HG02840 (cell line): ENCODE results near the gene SMAD2.
"Not testable (repeated sequence)": the region's sequence is repeated elsewhere in the genome, so short reads cannot be mapped to it uniquely, and the experiment has no call there.

Source experiments
- ATAC-seq: cut with Tn5 transposase; IDR thresholded peaks from one replicate; pipeline ENCODE4 v1.9.1; 2021; ENCODE audit warnings: mild to moderate bottlenecking, moderate library complexity, moderate number of reproducible peaks; ENCODE audit not compliant: unreplicated experiment, low FRiP score

The SMAD2 gene

DNA sequence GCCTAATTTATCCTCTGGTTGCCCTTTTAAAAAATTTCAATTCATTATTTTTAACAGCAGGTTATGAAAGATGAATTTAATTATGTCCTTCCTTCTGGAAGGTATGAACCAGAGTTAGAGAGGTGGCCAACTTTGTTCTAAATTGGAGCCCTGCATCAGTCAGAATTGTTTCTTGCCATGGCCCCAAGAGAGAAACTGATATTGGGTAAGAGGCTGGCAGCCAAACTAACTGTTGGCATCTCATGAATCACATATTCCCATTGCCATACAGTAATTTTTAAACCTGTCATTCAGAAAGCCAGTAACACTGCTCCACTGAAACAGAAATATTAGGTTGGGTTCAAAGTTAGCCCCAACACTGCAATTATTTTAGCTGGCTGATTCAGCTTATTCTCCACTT lies 67.4 kb downstream of the SMAD2 start:
- no peak for ATAC-seq

DNA sequence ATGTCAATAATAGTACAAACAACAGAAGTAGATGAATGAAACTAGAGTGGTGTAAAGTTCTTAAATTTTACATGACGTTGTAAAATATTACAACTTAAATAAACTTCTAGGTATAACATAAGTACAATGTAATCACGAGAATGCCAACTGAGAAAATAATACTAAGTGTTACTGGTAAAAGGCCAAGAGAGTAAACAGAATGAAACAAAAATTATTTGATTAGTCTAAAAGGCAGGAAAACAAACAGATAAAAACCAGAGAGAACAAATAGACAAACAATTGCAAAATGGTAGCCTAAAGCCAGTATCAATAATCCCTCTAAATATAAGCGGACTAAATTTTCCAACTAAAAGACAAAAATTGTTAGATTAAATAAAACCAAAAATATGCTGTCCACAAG lies 71.9 kb downstream of the SMAD2 start:
- ATAC-seq, result no peak

DNA sequence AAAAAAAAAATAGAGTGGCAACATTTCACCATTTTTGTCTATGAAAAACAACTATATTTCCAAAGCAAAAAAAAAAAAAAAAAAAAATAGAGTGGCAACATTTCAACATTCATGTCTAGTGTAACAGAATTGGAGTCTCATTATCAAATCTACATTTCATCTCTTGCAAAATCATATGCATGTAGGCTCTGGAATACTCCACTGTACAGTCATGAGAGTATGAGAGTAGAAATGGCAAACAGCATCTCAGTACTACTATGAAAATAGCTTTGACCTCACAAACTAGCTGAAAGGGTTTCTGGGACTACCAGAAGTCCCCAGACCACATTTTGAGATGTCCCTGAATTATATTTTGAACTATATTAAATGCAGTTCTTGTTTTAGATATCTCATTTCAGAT lies 82.8 kb downstream of the SMAD2 start:
- ATAC-seq, result no peak

DNA sequence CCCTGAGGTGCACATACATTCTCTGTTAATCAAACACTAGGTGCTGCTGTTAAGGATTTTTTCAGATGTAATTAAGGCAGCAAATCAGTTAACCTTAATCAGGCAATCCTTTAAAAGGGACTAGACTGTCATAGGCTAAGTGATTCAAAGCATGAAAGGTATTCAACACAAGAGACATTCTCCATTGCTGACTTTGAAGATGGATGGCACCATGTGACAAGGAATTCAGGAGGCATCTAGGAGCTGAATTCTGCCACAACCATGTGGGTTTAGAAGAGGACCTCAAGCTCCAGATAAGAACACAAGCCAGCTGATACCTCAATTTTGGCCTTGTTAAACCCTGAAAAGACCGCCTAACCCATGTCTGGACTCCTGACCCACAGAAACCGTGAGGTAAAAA lies 84.0 kb downstream of the SMAD2 start:
- ATAC-seq, result no peak

DNA sequence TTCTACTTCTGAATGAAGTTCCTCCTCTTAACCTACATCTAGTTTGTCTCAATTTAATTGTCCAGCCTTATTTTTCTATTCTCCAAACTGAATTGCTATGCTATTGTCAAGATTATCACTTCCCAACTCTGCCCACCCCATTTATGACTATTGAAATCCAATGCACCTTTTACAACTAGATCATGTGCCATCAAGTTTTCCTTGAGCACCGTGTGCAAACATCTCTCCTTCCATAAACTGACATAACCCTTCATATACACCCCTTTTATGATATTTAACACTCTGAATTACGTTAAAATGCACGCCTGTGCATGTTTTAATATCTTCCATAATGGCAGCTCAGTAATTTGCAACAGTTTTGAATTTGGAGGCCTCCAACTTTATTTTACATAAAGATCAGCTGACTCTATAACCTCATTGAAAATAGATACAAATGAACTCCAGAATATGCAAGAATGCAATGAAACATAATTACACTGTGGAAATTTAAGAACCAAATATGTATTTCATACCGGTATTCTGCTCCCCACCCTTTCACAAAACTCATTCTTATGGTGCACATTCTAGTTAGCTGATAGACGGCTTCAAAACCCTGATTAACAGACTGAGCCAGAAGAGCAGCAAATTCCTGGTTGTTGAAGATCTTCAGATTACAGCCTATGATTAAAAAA lies 85.5 kb downstream of the SMAD2 start:
- ATAC-seq, result no peak

DNA sequence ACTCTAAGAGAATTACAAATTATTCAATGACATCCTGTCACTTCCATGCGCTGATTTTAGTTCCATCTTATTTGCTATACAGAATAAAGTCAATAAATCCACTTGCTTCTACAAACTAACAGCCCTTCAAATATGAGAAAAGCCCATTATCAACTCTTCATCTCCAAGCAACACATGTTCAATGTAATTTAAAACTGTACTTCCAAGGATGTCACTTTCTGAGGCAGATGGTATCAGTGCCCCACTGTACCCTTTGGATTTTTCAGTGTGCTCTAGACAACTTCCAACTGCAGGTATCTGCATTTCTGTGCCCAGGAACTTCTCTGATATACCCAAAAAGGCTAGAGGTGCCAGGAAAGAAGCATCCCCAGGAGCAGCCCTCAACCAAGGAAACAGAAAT lies 87.6 kb downstream of the SMAD2 start:
- no peak for ATAC-seq

DNA sequence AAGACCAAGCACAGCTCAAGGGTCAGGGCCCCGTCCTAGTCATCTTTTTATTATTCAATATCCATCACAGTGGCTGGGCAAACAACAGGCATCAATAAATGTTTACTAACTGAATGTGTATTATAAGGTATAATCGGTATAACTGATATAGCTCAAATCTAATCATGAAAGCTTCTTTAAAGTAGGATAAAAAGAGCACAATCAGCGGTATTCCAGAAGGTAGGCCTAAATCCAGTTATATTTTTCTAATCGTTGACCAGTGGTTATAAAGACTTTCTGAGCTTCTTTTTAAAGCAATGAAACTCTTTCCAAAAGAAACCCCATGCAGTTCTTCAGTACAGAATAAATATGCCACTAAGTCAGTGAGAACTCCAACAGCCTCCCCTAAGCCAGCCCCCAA lies 92.1 kb downstream of the SMAD2 start:
- ATAC-seq, result no peak

DNA sequence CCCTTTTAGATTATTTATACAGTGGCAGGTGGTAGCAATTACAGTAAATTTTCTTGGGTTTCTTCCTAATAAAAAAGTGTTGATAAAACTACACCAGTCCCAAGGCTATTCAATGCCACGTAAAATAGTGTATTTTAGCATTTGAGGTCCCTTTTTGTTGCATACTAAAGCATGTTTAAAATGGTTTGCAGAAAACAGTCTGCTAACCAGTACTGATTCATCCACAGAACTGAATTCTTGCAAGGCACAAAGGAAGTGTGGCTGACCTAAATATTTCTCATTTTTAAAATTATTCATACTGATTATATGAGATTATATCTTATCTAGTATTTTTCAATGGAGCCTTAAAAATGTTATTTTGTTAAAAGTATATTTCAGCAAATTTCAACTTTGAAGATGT lies 98.1 kb downstream of the SMAD2 start:
- ATAC-seq, result no peak

DNA sequence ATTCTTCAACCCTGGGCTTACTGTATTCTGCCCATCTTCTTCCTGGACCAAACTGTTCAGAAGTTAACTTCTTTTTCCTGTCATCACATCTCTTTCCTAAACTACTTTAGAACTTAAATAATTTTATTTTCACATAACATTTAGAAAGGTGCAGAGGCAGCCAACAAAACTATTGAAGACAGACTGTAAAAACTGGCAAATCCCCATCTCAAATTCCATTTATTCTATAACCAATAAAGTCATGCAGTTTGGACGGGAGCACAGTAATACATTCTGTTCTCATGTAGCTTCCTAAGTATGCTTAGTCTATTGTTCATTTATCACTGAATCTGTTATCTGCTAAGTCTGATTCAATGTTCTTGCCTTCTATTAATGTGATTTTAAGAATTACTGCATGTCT lies 99.1 kb downstream of the SMAD2 start:
- no peak for ATAC-seq

DNA sequence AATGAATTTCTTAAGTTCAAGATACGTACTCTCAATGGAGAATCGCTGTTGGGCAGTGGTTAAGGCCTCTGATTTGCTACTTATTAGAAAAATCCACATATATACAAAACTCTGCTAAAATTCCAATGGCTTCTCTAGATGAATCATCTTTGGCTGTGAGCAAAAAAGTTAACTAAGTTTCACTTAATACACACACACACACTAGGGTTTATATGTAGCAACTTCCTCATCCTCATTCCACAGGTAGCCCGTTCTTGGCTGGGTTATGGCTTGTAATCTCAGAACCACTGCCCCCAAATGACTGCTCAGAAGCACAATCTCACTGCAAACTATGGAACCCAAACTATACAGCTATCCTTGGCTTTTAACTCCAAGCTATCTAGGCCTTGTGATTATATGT lies 99.7 kb downstream of the SMAD2 start:
- no peak for ATAC-seq

DNA sequence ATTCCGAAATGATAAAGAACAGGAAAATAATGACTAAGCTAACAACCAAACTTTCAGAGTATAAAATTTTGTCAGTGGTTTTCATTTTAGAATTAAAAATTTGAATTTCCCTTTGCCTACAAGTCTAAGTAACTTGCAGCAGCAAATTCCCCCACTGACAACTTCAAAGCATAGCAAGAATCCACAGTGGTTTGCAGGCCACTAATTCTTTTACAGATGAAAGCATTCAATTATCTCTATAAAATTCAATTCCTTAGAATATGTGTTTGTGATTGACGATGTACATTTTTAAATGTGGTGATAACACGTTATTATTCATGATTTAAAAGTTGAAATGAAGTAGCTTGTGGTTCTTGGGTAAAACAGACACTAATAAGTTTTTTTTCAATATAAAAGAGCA lies 100.6 kb downstream of the SMAD2 start:
- no peak for ATAC-seq

DNA sequence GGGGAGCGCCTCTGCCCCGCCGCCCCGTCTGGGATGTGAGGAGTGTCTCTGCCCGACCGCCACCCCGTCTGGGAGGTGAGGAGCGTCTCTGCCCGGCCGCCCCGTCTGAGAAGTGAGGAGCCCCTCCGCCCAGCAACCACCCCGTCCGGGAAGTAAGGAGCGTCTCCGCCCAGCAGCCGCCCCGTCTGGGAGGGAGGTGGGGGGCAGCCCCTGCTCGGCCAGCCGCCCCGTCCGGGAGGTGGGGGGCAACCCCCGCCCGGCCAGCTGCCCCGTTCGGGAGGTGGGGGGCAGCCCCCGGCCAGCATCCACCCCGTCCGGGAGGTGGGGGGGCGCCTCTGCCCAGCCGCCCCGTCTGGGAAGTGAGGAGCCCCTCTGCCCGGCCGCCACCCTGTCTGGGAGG lies 102.4 kb downstream of the SMAD2 start:
- not testable (repeated sequence) for ATAC-seq

DNA sequence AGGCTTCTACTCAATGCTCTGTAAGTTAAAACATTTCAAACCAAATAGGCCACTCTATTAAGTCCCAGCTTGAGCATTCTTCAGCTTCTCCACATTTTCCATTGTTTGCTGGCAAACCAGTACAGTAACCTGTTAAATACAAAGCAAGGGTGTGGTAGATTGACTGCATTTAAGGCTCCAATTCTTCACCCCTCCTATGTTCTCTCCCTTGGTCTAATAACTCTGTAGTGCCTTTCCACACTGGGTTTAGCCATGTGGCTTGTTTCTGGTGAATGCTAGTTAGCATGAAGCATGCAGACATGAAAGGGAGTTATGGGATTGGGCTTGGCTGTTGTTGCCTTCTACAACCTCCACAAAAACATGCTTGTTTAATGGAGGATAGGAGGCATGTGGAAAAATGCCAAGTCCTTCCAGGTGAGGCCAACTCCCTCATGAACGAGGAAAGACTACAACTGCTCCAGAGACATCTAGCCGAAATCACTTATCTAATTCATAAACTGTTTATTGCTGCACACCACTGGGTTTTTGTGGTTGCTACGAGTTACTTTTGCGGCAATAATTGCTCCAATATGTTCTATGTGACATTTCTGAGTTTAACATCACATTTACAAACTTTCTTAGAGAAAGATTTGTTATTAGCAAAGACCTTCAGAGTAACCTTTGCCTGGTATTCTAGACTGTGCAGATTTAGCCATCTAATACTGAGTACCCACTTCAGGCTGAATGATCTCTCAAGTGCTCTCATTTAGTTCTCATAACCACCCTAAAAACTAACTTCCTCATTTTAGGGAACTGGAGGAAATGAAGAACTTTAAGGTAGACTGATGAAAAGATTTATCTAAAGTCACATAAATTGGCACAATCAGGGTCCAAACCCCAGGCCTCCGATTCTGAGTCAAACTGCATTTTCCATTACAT lies 104.0 kb downstream of the SMAD2 start:
- ATAC-seq, result no peak

DNA sequence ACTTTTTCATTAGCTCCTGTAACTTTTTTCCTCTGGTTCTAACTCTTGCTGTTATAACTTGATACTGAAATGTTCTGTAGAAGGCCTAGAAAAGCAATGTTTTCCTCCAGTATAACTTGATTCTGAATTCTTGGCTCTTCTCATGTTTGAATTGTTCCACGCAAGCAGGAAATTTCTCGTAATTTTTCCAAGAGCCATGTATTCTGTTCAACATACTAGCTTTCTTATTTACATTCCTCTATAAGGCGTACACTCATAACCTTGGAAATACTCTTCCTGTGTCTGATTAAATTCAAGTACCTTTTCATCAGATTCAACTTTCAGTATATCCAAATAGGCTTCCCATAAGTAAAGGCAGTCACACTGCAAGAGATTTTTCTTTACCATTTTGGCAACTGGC lies 109.1 kb downstream of the SMAD2 start:
- ATAC-seq, result no peak

DNA sequence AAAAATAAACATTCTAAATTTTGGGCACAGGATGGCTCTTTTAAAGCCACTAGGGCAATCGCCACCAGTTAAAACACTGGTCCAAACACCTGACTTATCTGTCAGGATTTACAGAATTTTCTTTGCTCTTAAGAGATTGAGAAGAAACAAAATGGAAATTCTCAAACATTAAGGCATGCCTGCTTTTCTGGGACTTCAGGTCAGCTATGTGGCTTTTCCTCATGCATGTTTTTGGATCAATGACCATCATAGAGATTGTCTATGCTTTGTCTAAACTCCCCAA lies 112.7 kb downstream of the SMAD2 start:
- no peak for ATAC-seq

DNA sequence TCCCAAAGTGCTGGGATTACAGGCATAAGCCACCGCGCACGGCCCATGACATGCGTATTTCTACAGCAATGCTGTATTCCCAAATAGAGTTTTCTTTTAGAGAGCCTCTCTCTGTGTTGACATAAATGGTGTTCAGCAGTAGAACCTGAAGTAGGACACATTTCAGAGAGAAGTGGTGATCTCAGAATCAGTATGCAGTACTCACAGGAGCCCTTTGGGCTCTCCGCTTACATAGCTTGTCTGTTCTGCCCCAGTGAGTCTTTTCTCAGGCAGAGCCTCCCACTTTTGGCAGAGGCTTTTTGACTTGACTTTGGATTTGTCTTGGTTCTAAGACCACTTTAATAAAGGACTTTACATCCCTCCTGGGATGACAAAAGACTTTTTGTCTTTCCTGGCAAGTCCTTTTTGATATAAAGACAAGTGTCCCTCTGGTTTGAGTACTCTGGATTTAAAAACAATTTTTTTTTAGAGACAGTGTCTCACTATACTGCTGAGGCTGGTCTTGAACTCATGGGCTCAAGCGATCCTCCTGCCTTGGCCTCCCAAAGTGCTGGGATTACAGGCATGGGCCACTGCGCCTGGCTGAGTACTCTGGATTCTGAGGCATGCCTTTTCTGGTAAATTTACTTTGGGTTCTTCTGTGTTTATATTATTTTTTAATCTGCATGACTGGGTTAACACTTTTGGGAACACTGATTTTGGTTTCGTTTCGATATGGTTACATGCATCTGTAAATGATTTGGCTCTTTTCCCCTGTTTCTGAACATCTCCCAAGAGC lies 113.3 kb downstream of the SMAD2 start:
- no peak for ATAC-seq

DNA sequence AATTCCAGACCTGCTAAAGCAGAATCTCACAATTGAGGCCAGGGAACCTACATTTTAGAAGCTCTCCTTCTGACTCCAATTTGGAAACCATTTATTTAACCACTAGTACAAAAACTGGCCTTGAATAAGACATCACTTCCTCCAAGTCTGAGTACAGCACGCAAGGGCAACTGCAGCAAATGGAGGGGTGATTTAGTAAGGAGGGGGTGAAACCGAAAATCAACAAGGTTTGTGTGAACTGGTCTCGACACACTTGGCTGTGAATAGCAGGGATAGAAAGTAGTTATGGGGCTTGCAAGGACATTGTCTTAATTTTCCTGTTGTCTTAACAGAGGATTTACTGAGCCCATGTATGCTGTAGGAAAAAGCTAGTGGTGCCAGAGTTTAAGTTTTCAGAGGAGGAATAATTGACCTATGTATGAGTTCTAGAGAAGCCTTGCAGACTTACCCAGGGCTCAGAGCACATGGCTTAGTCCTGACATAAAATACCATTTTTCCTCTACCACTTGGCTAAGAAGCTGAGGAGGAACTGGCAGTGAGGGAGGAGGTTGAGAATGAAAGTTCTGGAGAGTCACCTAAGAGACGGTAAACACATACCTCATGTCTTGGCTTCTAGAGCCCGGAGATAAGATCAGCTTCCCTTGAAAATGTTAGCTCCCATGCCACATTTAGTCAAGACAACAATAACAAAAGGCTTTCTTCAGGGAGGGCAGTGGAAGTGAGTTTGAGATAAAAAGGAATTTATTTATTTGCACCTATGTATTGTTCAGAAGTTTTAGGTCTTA lies 114.8 kb downstream of the SMAD2 start:
- no peak for ATAC-seq

DNA sequence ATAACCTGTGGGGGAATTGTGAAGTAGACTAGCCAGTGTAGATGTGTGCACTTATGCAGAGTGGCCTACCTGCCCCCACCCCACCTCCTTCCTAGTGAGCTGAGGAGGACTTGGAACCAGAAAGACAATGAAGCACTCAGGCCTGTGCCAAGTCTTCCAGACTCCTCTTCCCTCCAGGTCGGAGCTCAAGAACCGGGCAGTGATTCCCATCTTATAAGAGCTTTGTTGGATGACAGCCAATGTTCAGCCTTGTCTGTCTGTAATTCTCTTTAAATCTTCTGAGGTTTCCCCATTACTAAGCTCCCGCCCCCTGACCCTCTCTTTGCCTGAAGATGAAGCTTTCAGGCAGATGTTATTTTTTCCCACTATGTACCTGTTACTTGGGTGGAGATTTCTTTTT lies 121.0 kb downstream of the SMAD2 start:
- no peak for ATAC-seq

DNA sequence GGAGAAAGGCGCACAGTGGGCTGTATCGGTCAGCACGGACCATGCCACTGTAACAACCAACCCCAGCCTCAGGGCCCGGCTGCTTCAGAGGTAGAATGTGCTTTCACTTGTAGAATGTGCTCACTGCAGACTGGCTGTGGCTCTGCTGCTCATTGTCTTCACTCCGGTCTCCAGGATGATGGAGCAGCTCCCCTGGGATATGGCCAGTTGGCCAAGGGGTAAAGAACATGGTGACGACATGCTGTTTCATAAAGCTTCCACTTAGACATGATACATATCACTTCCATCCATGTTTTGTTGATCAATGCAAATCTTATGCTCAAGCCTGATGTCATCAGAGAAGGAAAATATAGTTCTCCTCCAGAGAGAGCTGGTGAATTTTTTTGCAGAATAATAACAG lies 127.7 kb downstream of the SMAD2 start:
- no peak for ATAC-seq

DNA sequence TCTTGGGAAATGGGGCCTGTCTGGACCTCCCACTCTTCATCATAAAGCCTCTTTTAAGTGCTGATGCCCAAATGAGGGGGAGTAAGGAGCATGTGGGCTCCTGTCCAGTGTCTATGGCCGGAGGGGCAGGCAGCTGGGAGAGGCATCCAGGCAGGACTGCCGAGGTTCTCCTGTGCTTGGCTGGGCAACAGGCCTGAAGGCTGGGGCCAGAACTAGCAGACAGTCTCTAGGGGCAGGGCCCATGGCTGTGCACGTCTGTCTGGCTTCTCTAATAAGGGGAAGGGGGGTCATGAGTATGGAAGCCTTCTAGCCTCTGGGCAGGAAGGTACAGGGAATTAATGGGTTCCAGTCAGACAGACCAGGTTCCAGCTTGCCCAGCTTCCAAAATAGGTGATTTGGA lies 128.6 kb downstream of the SMAD2 start:
- ATAC-seq, result no peak

DNA sequence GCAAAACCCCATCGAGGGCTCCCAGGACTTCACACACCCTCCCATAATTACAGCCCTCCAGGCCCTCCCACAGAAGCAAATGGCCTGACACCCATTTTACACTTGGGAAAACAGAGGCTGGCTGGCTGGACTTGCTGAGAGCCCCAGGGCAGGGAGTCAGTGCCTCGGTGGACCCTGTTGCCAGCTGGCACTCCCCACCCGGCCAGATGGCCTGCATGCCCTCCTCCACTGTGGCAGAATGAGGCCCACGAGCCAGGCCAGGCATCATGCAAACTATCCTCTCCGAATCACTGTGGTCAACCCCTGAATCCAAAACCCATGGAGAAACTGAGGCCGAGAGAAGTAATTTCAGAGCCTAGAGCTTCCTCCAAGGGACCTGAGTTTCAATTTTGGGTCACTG lies 129.7 kb downstream of the SMAD2 start:
- ATAC-seq, result no peak
